Measurements from ENCODE around the gene JUNB.

GRCh38 chr19:12770922-12771321, 20.4 kb upstream of the JUNB start:
- TF ChIP-seq CTCF (IDR thresholded peaks at IDR 0.05) (no peak), POLR2A (IDR thresholded peaks at IDR 0.05) (no peak)

All from heart left ventricle (tissue), 13 donors.